Prostate gland (tissue), 2 donors: ENCODE measurements around the gene ACAA1. TPM values are rescaled to one million over a fixed set of nuclear protein-coding genes. Genes with fewer than 3 reads are reported as not detected.

Source experiments
- DNase-seq: peaks from one replicate; pipeline ENCODE4 v3.0.0-alpha.2; 2019; ENCODE audit warnings: low spot score
- H3K27ac ChIP-seq, 2 donors: fragments of 200-600 bp; sonication (generic); 2 replicates each; pipeline ENCODE4 v1.5.1; 2017 to 2019
- H3K27me3 ChIP-seq: fragments of 200-600 bp; sonication (generic); replicated peaks from 2 replicates; pipeline ENCODE4 v1.5.1; 2019; ENCODE audit not compliant: insufficient read depth
- H3K36me3 ChIP-seq, 2 donors: fragments of 200-600 bp; sonication (generic); 1 replicate in 1 of 2; 2 replicates in 1 of 2; pipeline versions ENCODE4 v1.5.1 to v1.8.1; 2017 to 2019
- H3K4me1 ChIP-seq: fragments of 200-600 bp; sonication (generic); replicated peaks from 2 replicates; pipeline ENCODE4 v1.5.1; 2019
- H3K4me3 ChIP-seq, 2 donors: fragments of 200-600 bp; sonication (generic); 2 replicates each; pipeline ENCODE4 v1.5.1; 2017 to 2019
- H3K9me3 ChIP-seq: fragments of 200-600 bp; sonication (generic); 2 replicates; pipeline ENCODE4 v1.5.1; 2017
- POLR2A ChIP-seq: fragments of 450-650 bp; IDR thresholded peaks from one replicate; pipeline ENCODE4 v1.6.1; 2016; ENCODE audit warnings: antibody characterized with exemption, mild to moderate bottlenecking
- POLR2AphosphoS5 ChIP-seq: sonication (generic); formaldehyde crosslinking; IDR thresholded peaks from one replicate; pipeline ENCODE4 v1.6.1; 2017; ENCODE audit warnings: antibody characterized with exemption
- WGBS: methylation state at CpG from one replicate; pipeline ENCODE4 v1.1.5; 2018; 5-methylcytosine and 5-hydroxymethylcytosine counted together
- intact Hi-C: fragments of 100-400 bp; cut with DNase I; formaldehyde crosslinking; loops from one replicate; pipeline ENCODE4 v1.14.2; 2022
- total RNA-seq, 2 donors: library from RNA; depleted of rRNA; stranded (reverse); fragments of >200 nt; gene quantifications; one replicate each; pipeline ENCODE4 v1.1.0, GENCODE V29; 2016
- TF ChIP-seq, protein P1 (sequence below), 4 experiments: fragments of 200-600 bp in 2 of 4; fragments of 450-650 bp in 2 of 4; sonication (generic) in 2 of 4; IDR thresholded peaks; 1 replicate in 3 of 4; 2 replicates in 1 of 4; pipeline ENCODE4 v1.5.1; 2016 to 2019; ENCODE audit warnings: antibody characterized with exemption in 4 of 4, mild to moderate bottlenecking in 2 of 4, moderate library complexity in 2 of 4

ACAA1 gene
- total RNA-seq, 2 donors from 2014 or later: 89.8 to 112 TPM

DNA sequence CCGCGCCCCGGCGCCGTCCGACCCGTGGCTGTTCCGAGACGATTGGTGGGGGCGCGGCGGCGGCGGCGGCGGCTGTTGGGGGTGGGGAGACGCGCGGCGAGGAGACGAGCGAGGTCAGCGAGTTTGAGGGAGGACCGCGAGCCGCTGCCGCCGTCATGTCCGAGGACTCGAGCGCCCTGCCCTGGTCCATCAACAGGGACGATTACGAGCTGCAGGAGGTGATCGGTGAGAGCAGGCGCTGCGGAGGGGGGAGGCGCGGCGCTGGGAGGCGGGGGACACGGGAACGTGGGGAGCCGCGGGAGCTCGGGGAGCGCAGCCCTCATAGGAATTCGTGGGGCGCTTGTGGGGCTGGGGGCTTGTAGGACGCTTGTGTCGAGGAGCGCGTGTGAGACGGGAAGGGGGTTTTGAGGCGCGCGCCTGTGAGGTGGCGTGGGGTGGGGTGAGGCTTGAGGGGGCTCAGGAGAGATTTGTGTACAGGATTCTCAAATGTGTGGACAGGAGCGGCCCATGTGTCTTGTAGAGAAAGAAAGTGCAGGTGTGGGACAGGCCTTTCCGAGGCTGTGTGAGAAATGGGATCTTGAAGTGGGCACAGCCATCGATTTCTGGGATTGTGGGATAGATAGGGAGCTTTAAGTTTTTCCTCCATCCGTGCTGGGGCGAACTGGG lies 28.9 kb upstream of the ACAA1 start:
- Histone ChIP-seq H3K36me3 (no peaks in the 10 kb centered on the region), H3K27me3 (no peaks in the 10 kb centered on the region), H3K4me3 (peak overlapping the region; percentile 97), H3K9me3 (no peaks in the 10 kb centered on the region), H3K4me1 (no peaks in the 10 kb centered on the region), H3K27ac (peak overlapping the region; percentile 98 to 99)
- WGBS: 1% methylated on average over 53 of the region's 62 CpGs
- DNase-seq: peak; percentile 52
- intact Hi-C loops: loop anchor here (2.0 kb wide), 1 partner anchor 27 kb away; the partner anchor contains the start of gene MYD88
- TF ChIP-seq POLR2A (no peak), POLR2AphosphoS5 (no peak)
- TF ChIP-seq, protein P1, sequence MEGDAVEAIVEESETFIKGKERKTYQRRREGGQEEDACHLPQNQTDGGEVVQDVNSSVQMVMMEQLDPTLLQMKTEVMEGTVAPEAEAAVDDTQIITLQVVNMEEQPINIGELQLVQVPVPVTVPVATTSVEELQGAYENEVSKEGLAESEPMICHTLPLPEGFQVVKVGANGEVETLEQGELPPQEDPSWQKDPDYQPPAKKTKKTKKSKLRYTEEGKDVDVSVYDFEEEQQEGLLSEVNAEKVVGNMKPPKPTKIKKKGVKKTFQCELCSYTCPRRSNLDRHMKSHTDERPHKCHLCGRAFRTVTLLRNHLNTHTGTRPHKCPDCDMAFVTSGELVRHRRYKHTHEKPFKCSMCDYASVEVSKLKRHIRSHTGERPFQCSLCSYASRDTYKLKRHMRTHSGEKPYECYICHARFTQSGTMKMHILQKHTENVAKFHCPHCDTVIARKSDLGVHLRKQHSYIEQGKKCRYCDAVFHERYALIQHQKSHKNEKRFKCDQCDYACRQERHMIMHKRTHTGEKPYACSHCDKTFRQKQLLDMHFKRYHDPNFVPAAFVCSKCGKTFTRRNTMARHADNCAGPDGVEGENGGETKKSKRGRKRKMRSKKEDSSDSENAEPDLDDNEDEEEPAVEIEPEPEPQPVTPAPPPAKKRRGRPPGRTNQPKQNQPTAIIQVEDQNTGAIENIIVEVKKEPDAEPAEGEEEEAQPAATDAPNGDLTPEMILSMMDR (IDR thresholded peaks at IDR 0.05): no peak

DNA sequence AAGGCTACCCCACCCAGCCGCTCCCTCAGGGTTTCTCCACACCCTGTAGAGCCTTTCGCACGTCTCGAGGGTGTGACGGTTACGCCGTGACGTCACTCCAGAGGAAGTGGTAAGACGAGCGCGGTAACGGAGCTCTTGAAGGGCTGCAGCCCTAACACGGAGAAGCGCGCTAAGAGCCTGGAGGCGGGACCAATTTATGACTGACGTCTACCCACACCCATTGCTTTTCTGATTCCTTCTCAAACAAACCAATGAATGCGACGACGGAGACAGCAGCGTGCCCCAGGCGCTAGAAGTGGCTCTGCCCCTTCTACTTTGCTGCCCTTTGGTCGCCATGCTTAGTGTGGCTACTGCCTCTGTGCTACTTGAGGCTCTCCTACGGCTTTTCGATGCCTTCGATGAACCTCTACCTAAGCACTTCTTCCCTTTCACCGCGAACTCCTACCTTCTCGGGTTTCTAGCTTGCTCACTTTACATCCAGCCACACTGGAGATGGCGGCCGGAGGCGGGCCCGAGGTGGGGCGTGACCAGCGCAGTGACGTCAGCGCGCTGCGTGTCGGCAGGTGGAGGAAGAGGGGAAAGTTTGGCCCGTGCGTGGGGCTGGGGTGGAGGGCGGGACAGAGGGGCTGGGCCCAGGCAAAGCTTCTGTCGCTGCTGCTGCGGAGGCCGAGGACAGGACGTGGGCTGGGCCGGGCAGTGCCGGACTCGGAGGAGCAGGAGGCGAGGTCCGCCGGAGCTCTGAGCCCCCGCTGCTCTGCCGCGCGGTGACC lies 28.2 kb upstream of the ACAA1 start, which contains the start of gene OXSR1:
Gene OXSR1 (plus strand): TSS at position 586 of the 770 bp plus-strand sequence. CDS start 340 bp downstream, outside the sequence.
- Histone ChIP-seq H3K36me3 (no peaks in the 10 kb centered on the region), H3K27ac (peak within 1 kb of the TSS; percentile 98 to 99), H3K4me3 (peak within 1 kb of the TSS; percentile 97), H3K9me3 (no peaks in the 10 kb centered on the region), H3K27me3 (no peaks in the 10 kb centered on the region), H3K4me1 (no peaks in the 10 kb centered on the region)
- intact Hi-C loops: loop anchor here (2.0 kb wide), 1 partner anchor 26 kb away; the partner anchor contains the start of gene MYD88
- peak; percentile 99 for DNase-seq
- under 1% methylated on average over 56 of the region's 57 CpGs for WGBS
- TF ChIP-seq, protein P1 (IDR thresholded peaks at IDR 0.05): peak in 1 of 4 experiments; percentile 16
- TF ChIP-seq POLR2AphosphoS5 (peak; percentile 89), POLR2A (peak; percentile 94)

DNA sequence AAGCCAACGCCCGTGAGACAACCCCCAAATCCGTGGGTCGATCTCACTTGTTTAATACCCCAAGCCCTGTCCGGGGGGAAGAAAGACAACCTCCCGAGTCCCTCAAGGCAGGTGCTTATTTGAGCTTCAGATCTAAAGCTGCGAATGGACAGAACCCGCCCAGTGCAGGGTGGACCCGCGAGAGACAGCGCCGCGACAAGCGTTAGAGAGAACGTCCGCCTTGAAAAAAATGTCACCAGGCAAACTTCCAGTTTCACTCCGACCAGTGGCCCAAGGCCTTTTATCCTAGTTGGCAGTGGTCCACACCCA lies 27.7 kb upstream of the ACAA1 start:
- intact Hi-C loops: loop anchor here (2.0 kb wide), 1 partner anchor 26 kb away; the partner anchor contains the start of gene MYD88
- no peaks in the 10 kb centered on the region for H3K9me3 ChIP-seq
- H3K27me3 ChIP-seq: no peaks in the 10 kb centered on the region
- 2% methylated on average over 17 of the region's 17 CpGs for WGBS
- TF ChIP-seq POLR2AphosphoS5 (no peak), POLR2A (no peak)
- TF ChIP-seq, protein P1 (IDR thresholded peaks at IDR 0.05): no peak
- no peak for DNase-seq
- peak overlapping the region; percentile 98 to 99 for H3K27ac ChIP-seq
- no peaks in the 10 kb centered on the region for H3K36me3 ChIP-seq
- no peaks in the 10 kb centered on the region for H3K4me1 ChIP-seq
- peak overlapping the region; percentile 97 for H3K4me3 ChIP-seq

DNA sequence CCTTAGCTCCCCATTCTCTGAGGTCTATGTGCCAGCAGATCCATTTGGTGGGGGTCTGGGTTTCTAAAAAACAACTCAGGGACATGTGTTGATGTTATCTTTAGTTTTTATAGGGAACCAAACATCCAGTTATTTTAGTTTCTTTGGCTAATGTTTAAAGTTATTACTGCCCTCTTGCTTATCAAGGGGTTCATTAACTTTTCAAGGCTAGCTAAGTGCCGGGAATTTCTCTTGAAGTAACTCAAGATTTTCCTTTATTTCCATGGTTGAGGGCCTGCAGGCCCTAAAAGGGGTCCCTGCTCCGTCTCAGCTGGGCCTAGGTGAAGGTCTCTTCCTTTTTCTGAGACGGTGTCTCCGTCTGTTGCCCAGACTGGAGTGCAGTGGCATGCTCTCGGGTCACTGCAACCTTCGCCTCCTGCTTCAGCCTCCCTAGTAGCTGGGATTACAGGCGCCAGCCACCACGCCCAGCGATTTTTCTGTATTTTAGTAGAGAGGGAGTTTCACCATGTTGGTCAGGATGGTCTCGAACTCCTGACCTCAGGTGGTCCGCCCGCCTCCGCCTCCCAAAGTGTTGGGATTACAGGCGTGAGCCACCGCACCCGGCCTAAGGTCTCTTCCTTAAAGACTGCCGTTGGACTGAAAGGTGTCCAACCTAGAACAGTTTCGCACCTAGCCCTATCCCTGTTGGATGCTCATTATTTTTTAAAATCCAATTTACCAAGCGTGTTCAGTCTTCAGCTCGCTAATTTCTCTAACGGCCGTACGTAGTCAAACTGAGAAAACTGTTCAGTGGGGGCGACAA lies 27.1 kb upstream of the ACAA1 start:
- H3K27me3 ChIP-seq: no peaks in the 10 kb centered on the region
- 68% methylated on average over 24 of the region's 24 CpGs for WGBS
- intact Hi-C loops: loop anchor here (2.0 kb wide), 1 partner anchor 25 kb away; the partner anchor contains the start of gene MYD88
- peak overlapping the region; percentile 98 to 99 for H3K27ac ChIP-seq
- no peak for DNase-seq
- H3K9me3 ChIP-seq: no peaks in the 10 kb centered on the region
- H3K36me3 ChIP-seq: no peaks in the 10 kb centered on the region
- peak overlapping the region; percentile 97 for H3K4me3 ChIP-seq
- no peak for TF ChIP-seq POLR2A
- TF ChIP-seq, protein P1 (IDR thresholded peaks at IDR 0.05): no peak
- no peak for TF ChIP-seq POLR2AphosphoS5
- H3K4me1 ChIP-seq: no peaks in the 10 kb centered on the region
